GM21723 (cell line): ENCODE data around the gene NEDD4L.
A peak's percentile ranks its signal among the peaks of the same experiment; 100 is the strongest.

Source experiments
- ATAC-seq: cut with Tn5 transposase; IDR thresholded peaks from one replicate; pipeline ENCODE4 v1.9.1; 2021; ENCODE audit warnings: mild to moderate bottlenecking, moderate library complexity; ENCODE audit not compliant: unreplicated experiment

The NEDD4L gene

DNA sequence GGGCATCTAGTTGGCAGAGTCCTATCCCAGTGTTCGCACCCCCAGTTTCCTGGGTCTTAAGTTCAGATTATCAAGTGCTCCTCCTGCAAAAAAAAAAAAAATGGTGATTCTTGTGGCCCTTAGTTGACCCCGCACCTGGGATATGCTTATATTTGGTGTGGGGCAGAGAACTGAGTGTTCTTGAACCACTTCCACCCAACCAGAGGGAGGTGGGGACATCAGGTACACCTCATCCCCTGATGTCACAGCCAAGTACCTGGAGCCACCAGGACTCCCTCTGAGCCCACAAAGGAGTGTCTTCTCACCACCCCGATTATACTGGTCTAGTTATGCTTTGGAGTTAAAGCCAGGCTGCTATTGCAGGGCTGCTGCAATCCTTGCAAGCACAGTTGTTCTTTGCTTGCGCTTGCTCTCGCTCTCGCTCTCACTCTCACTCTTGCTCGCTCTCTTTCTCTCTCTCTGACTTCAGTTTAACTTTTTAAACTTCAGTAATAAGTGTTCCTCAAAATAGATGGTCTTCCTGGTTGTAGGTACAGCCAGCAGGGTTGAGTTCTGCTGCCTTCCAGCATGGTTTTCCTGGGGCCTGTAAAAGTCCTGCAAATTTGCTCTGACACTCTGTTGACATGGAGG is 265.7 kb downstream of the NEDD4L start:
- no peak for ATAC-seq

DNA sequence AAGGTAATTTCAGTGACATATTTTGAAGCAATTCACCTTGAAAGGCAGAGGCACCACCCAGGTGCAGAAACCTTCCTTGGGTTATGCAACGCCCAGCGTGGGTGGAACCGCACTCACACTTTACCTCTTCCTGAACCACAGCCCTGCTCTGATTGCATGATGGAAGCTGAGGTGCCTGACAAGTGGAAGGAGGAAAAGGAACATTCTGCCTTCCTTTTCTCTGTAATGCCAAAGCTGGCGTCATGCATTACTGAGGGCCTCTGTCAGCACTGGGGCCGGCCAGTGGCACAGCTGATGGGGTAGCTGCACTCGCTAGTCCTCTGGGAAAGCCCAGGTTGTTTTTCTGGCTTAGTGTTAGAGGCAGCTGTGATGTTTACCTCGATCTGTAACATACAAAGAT is 266.5 kb downstream of the NEDD4L start:
- ATAC-seq = no peak

DNA sequence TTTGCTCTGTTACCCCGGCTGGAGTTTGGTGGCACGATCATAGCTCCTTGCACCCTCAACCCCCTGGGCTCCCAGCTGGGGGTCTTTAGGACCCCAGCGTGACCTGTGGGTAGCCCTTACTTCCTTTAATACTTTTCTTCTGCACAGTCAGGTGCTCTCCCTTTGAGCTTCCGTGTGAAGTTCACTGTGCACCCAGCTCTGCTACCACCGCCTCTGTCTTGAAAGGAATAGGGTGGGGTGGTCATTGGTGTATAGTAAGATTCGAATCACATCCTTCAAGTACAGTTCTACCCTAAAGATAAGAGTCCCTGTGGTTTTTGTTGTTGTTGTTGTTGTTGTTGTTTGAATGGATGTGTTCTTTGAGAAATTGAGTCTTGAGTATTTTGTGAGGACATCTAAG is 267.4 kb downstream of the NEDD4L start:
- ATAC-seq = no peak

DNA sequence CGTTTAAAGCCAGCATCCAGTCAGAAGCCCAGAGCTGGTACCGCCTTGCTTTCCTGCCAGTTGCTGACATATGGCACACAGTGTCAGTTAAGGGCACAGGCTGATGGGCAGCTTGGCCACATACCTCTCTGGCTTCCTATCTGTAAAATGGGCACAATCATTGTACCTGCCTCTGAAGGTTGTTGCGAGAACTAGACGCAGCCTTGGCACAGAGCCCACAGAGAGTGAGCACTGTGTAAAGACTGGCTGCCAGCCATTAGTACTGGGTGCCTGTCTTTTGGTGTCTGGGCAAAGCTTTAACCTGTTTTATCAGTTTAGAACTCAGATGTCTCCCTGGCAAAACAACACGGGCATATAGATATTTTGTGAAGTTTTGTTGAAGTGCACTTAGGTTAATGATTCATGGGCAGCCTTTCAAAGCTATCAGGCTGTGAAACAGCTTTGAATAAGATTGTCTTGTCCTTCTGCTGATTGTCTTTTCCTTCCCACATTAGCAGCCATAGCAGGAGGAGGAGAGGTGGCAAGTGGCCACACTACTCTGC is 269.5 kb downstream of the NEDD4L start:
- ATAC-seq = no peak

DNA sequence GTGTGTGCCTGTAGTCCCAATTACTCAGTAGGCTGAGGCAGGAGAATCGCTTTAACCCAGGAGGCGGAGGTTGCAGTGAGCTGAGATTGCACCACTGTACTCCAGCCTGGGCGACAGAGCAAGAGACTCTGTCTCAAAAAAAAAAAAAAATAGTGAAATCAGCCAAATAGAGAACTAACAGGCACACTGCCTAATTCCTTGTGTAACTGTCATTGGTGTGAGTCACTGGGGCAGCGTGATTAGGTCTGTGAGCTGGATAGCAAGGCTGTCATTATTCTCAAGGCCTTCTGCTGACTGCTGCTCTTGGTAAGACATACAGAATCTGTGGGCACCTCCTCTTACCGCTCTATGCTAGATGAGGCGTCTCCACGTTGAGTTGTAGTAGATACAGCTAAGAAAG is 270.3 kb downstream of the NEDD4L start:
- ATAC-seq = no peak

DNA sequence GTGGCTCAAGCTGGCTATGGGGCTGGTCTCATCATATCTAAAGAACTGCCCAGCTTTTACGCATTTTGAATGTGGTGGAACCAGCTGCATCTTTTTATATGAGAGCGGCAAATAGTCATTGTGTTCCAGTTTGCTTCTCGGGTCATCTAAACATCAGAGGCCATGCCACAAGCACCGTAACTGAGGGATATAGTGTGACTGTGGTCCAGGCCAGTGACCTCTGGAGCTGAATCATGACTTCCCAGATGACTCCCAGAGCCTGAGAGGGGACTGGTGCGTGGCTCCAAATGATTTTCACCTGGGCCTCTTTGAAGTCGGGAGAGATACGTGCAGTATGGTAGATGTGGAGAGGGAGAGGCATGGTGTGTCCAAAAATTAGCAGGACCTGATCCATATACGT is 271.0 kb downstream of the NEDD4L start:
- ATAC-seq = no peak

DNA sequence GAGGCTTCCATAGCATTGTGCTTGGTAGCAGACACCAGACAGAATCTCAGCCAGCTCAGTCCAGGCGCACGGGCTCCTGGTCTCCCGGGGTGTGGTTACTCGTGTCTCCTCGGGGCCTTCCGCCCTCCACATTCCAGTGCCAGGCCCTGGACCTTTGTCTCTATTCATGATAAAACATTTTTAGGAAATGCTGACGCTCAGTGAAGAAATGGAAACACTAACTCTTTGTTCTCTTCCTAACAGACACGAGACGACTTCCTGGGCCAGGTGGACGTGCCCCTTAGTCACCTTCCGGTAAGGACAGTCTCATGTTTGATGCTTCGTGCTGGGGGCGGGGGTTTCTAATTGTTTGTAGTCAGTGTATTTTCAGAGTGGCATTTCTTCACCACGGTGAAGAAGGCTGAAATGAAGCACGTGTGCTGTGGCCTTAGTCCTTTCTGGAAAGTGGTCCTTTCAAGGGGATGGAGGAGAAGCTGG is 271.8 kb downstream of the NEDD4L start:
- no peak for ATAC-seq

DNA sequence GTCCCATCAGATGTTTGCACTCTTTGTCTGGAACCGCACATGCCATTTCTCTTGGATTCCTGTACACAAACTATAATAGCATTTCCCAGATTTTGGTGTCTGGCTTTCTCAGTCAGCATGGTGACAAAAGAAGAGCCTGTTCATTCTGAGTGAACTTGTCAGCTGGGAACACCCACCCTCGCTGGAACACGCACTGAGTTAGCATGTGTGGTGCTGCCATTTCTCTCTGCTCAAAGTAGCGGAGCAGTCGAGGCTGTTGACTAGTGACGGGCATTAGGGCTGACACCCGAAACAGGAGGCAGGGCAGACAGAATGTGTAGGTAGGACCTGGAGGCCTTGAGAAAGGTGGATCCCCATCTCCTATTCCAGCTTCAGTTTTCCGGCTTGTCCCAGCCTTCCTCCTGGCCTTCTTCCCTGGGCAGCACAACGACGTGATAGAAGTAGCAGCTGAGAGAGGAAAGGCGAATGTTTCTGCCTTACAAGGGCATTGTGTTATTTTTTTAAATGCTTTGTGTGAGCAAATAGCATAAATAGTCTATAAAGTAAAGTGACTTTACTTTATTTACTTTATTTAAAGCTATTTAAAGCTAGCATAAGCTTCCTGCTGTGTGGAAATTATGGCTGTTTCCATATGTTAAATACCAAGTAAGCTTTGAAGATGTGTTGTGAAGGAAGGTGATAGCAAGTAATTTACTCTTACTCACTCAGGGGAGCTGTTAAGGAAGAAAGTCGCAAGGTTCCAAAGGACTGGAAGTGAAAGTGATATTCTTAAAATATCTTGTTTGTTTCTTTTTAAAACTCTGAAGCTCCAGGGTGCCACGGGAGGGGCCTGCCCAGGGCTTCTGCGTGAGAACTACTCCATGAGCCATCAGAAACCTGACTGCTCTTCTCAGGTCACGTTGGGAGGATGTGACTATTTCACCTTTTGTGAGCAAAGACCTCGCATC is 272.6 kb downstream of the NEDD4L start:
- ATAC-seq = no peak

DNA sequence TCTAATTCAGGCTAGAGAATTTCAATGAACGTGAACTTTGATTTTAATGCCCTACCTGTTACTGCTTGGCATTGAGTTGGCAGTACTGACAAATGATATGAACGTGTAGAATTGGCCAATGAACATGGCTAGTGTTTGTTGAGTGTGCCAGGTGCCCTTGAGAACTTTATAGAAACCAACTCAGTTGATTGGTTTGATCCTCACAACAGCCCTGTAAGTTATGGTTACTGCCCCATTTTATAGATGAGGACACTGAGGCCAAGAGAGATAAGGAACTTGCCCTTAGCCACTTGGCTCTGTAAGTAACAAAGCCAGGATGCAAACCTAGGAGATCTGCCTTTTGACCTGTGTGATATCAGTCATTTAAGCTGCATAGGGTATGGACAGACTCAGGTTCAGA is 275.7 kb downstream of the NEDD4L start:
- ATAC-seq = no peak

DNA sequence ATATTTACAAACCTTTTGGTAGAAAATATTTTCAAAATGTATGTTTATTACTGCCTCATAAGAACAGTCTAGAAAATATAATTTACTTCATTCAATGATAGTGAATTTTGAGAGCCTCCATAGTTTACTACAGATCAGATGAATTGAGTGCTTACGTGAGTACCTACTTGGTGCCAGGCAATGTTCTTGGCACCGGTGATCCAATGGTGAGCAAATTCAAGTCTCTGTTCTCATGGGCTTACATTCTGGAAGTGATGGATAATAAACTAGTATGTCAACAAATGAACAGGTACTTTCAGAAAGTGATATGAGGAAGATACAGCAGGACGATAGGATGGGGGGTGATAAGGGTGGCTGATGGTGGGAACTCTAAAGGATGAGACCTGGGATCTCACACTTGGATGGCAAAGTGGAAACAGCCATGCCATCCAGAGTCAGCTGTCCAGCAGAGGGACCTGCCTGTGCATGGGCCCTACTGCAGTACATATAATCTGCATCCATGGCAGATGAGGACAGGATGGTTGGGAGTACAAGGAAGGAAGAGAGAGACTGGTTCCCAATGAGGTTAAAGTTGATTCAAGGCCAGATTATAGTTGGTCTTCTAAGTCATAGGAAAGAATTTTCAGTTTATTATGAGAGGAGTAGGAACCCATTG is 277.0 kb downstream of the NEDD4L start:
- no peak for ATAC-seq

DNA sequence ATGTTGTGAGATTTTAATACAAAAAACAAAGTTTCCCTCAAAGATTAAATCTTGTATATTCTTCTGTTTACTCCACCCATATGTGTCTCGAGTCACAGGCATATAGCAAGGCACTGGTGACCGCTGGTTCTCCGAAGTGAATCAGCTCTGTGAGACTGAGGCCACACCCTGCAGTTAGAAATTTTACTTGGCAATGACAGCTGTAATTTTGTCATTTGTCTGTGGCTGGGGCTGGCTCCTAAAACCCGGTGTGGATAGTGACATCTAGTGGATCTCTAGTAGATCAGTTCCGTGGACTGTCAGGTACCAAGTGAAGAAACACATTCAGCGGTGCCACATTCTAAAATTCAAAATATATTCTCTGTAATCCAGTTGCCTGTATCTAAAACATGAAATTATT is 278.0 kb downstream of the NEDD4L start:
- ATAC-seq = peak; percentile 62

DNA sequence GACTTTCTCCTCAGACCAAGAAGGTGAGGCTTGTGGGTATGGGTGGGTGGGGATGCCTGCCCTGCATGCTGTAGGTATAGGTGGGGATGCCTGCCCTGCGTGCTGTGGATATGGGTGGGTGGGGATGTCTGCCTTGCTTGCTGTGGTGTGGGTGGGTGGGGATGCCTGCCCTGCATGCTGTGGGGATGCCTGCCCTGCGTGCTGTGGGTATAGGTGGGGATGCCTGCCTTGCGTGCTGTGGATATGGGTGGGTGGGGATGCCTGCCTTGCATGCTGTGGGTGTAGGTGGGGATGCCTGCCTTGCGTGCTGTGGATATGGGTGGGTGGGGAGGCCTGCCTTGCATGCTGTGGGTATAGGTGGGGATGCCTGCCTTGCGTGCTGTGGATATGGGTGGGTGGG is 278.4 kb downstream of the NEDD4L start:
- no peak for ATAC-seq

DNA sequence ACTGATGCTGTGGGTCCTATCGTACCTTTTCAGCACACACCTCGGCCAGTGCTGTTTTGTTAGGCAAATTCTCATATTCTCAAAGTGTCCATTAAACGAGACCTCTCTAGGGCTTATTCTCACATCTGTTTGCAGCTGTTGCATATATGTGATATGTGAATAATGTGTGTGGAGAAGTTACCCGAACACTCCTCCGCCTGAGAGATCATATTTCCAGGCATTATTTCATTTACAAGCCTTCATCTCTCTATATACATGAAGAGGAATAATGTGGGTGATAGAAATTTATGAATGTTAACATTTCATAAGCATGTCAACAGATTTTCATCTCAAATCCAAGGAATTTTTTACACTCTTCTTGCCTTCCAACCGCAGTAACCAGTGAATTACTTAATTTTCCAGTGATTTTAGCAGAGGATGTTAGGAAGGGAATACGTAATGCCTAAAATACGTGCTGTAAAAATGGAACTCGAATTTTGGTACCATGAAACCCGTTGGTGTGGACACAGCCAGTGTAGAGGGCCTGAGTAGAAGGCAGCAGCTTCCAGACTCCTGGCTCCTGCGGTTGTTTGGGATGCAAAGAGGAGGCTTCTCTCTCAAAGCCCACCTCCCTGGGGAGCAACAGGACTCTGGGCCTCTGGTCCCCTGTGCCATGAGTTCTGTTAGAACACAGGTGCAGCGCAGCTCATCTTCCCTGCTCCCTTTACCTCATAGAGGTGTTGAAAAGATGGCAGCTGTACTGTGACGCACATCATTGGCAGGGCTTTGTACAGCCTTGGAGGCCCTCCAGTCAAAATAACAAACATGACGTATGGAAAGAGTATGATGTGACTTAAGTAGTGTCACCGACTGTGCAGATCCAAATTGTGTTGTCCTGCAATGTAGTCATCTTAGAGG is 280.1 kb downstream of the NEDD4L start:
- ATAC-seq = no peak

DNA sequence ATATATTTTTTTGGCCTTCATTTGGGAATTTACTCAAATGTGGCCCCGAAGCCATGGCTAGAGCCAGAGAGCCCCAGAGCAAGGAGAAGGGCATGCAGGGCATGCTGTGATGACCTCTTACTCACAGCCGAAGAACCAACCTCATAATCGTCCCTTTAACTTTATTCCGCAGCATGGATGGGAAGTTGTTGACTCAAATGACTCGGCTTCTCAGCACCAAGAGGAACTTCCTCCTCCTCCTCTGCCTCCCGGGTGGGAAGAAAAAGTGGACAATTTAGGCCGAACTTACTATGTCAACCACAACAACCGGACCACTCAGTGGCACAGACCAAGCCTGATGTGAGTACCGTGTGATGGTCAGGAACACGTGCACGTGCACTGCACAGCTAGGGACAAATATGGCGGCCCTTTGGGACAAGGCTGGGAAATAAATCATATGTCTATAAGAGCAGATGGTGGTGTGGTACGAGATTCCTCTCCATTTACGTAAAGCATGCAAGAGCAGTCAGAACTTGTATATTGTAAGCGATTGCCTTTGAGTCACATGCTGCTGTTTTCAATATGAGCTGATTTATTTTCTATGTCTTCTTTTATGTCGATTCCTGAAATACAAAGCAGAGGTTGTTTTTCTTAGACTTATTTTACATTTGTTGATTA is 280.9 kb downstream of the NEDD4L start:
- no peak for ATAC-seq

DNA sequence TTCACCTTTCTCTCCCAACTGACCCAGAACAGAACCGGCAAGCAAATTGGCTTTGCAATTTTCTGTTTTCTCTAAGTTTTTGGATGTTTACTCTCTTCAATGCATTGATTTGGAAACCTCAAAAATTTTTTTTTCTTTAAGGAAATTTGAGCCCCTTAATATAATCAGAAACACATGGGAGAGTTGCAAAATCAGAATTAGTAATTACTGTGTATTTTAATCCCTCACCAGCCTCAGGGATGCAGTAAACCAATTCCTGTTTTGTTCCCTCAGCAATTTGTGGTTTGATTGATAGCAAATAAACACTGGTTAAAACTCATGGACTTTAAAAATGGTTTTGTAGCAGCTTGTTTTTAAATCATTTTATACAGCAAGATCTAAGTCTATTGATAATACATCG is 281.5 kb downstream of the NEDD4L start:
- no peak for ATAC-seq

DNA sequence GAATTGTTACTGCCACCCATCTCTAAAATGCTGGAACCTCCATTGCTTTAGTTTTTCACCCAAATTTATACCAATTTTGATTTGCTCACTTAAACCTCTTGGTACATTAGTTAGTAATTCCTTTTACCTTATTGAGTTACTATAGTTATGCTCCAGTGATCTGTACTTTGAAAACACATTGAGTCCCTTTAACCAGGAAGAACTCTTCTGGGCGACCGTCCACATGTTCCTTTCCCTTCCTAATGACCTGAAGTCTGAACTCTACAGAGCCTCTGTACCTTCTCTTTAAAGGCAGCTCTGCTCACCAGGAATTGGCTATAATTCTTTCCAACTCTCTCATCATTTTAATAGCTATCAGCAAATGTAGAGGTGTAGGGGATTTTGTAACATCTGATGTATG is 290.0 kb downstream of the NEDD4L start:
- no peak for ATAC-seq

DNA sequence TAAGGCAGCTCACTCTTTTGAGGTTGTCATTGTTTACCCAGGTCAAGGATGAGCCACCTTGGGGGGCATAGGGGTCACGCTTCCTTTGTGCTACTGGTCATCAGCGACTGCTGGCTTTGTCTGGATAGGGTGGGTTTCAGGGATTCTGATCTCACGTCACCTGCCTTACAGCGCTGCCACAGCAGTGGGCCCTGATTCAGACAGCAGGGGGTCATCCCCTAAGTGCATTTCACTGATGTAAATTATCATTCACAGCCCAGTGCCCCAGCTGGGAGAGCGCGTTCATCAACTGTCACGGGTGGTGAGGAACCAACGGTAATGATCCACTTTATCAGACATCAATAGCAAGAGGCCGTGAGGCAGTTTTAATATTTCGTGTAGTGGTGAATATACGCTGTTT is 291.2 kb downstream of the NEDD4L start:
- no peak for ATAC-seq

DNA sequence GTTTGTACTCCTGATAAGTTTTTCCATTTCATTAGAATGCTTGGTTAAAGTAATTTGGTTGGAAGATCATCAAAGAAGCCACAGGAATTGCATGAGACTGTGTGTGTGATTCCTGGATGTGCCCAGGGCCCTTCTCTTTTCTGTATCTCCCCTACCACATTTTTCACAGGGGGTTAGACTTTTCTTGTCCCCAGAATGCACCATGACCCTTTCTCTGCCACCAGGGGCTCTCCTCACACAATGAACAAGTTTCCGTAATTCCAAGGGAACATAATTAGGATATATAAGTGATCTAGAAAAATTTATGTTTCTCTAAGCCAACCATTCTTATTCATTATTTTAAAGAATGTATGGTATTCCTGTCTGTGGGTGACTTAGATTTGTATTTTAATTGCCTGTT is 291.8 kb downstream of the NEDD4L start:
- no peak for ATAC-seq

DNA sequence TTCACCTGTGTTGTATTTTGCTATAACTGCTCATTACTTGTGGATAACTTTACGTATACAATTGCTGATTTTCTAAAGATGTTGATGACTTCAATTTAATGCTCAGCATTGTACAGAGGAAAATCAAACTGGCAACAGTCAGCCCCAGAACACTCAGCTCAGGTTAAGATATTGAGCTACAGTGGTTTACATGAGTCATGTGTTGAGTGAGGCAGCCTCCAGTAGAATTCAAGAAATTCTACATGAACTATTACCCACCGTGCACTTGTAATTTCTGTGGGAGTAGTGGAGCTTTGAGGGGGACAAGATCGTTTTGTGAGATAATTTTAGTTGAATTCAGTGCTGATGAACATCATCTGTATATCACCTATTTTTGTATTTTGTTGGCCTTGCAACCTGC is 292.6 kb downstream of the NEDD4L start:
- ATAC-seq = no peak

DNA sequence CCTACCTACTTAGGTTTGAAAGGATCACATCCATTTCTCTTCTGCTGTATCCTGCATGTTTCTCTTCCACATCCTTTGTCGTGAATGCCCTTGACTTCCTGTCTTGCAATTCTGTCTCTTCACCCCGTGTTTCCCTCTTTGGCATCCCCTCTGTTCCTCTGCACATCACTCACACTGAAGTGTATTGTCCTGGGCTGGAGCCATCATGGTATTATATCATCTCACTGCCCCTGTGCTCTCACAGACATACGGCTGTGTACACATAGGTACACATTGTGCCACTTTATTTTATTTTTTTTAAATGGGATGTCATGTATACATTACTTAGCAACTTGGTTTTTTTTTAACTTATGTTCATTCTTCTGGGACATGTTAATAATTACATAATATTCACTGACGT is 293.3 kb downstream of the NEDD4L start:
- no peak for ATAC-seq
